GM21360 (cell line): ENCODE results near the gene DNAJC25.
"Not testable (repeated sequence)": the region's sequence is repeated elsewhere in the genome, so short reads cannot be mapped to it uniquely, and the experiment has no call there.

Source experiments
- ATAC-seq: cut with Tn5 transposase; IDR thresholded peaks from one replicate; pipeline ENCODE4 v1.9.1; 2021; ENCODE audit warnings: mild to moderate bottlenecking, moderate library complexity; ENCODE audit not compliant: unreplicated experiment

The DNAJC25 gene

GRCh38 chr9:111663301-111663823 lies 32.2 kb downstream of the DNAJC25 start:
- ATAC-seq, result no peak

DNA sequence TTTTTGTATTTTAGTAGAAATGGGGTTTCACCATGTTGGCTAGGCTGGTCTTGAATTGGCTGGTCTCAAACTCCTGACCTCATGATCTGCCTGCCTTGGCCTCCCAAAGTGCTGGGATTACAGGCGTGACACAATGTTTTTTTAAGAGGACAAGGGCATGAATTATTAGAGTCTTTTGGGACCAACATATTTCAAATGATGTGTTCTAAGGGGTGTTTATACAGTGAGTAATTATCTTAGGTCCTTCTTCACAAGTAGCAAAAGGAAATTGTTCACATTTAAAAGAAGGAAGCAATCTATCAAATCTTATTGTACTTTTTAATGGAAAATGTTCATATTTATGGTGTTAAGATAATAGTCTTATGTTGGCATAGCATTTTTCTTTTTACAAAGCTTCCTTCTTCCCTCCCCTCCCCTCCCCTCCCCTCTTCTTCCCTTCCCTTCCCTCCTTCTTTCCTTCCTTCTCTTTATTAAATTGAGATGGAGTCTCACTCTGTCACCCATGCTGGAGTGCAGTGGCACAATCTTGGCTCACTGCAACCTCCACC lies 37.0 kb downstream of the DNAJC25 start:
- no peak for ATAC-seq

- ATAC-seq, result not testable (repeated sequence)
Measured at GRCh38 chr9:111668601-111669000, 37.5 kb downstream of the DNAJC25 start.

DNA sequence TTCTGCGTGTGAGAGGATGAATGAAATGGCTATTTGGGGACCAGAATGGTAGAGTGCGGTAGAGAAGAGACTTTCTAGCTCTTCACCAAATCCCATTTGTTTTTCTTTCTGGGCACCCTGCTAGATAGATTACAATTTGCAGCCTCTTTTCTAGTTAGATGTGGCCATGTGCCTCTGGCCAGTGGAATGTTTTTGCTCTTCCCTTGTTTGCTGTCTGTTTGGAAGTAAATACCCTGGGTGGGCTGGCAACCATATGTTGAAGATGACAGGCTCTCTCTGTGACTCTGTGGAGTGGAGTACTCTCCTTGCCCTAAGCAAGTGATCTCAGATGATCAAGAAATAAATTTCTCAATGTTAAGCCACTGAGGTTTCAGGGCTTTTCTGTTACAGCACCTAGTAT lies 43.2 kb downstream of the DNAJC25 start:
- ATAC-seq, result no peak

DNA sequence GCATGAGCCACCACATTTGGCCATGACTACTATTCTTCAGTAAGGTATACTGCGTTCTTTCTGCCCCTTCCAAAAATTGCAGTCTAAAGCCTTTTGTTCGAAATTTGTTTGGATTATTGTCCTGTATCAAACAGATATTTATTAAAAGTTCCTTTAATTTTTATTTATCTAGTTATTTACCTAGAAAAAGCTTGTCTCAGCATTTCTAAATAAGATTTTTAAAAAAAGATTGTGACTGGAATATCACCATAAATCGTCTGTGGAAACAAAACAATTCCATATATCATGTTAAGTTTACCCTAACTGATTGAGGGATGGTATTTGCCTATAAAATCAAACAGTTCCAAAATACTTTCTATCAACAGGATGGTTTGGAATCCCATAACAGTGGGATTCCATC lies 45.0 kb downstream of the DNAJC25 start:
- no peak for ATAC-seq

DNA sequence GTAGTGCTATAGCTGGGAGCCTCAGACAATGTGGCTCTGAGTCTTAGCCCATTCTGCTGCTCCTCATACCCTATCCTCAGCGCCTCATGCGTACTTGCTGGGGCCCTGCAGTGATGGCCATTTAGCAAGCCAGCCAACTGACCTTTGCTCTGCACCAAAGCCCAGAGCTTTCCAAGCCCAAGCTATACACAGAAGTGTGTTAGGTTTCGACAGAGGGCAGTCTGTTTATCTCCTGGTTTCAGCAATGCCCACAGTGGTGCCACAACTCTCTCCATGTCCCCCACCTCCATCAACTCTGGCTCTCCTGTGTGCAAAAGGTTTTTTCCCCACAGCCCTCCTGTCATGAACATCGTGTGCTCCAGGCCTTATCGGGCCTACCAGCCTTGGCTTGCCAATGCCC lies 47.2 kb downstream of the DNAJC25 start:
- no peak for ATAC-seq

DNA sequence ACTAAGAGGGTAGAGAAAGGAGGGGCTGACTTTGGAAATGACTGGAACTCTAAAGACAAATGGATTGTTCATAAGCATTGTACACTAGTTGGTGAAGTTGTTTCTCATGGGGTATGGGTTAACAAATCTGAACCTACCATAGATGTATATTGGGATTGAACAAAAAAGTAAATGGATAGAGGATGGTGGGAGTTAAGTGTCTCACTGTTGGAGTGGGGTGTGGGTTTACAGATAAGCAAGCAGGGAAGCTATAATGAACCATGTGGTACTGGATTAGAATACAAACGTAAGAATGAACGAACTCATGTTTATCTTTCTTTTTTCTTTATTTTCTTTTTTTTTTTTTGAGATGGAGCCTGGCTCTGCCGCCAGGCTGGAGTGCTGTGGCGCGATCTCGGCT lies 48.1 kb downstream of the DNAJC25 start:
- no peak for ATAC-seq

DNA sequence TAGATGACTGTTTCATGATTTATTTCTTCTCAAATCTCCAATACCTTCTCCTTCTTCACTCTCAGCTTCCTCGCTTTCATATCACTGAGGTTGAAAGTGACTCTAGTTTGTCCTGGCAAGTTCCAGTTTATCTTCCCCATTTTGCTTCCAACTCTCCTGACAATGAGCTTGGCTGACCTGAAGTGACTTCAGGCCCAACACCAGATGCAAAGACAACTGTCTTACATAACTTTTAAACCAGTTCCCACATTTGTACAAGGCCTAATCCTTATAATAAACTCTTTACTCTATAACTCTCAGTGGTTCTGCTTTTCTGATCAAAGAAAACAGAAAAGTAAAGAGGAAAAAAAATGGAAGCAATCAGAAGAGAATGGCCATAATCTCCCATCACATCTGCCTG lies 52.3 kb downstream of the DNAJC25 start:
- no peak for ATAC-seq

- no peak for ATAC-seq
Measured at GRCh38 chr9:111691672-111692329, 60.7 kb downstream of the DNAJC25 start.

DNA sequence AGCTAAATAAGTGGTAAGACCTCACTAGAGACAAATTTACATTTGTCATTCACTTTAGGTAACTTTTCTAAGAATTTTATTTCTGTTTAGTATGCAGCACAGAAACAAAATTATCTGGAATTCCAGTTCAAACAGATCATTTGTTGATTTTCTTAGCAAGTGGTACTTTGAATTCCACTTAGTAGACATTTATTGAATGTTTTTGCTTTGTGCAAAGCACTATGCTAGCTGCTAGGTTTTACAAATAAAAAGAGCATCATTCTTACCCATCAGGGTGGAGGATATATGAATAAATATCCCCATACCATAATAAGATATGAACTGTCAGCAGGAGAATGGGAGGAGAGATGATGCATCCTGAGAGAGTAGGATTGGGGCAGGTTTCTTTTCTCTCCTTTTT lies 65.7 kb downstream of the DNAJC25 start:
- ATAC-seq, result no peak

DNA sequence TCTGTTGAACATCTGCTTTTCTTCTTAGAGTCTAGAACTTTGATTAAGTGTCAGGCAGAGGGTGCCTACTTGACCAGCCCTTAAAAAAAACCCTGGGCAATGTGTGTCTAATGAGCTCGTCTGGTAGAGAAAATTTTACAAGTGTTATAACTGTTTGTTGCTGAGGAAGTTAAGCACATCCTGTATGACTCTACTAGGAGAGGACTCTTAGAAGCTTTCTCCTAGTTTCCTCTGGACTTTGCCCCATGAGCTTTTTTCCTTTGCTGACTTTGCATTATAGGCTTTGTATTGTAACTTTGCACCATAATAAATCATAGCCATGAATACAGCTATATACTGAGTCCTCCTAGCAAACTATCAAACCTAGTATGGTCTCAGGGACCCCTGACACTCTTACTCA lies 69.6 kb downstream of the DNAJC25 start:
- no peak for ATAC-seq
